HG02970 (cell line): ENCODE data around the gene LHX6.

Source experiments
- ATAC-seq: cut with Tn5 transposase; IDR thresholded peaks from one replicate; pipeline ENCODE4 v1.9.1; 2021; ENCODE audit warnings: mild to moderate bottlenecking, moderate library complexity, moderate number of reproducible peaks; ENCODE audit not compliant: unreplicated experiment, low FRiP score

Gene LHX6

DNA sequence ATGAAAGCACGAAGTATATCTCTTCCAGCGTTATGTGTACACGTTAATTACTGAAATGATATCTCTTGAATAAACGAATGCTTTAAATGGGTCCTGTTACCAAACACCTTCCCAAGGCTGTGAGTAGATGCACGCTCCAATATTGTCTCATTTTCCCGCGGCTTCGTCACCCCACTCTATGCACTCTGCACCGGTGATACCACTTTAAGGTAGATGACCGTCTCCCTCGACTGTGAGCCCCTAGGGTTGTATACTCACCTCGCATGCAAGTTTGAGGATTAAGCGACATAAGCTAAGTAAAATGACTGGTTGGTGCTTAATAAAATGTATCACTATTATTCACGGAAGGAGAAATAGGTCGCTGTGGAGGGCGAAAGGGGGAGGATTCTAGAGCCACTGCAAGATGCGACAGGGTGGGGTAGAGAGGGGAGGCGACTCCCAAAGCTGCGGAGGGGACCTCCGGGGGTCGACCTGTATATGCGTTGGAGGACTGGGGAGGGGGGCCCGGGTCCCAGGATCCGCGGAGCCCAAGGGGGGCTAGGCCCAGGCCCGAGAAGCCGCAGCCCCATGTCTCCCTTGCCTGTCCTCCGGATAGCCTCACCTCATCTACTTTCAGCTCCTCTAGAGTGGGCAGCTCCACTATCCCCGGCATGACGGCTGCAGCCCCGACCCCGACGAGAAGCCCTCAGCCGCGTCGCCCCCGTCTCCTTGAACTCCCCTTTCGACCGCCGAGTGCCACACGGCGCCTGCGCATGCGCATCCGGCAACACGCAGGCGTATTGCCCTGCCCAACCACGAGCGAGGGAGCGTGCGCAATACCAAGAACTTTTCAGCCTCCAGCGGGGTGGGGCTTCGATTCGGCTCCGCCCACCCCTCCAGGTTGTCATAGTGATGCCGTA lies 69.5 kb downstream of the LHX6 start, which contains the start of the genes MORN5 and NDUFA8:
Gene MORN5, plus strand, starts transcription at position 883 of the 899 bp plus-strand sequence. CDS start 65 bp downstream, outside the sequence.
Gene NDUFA8, minus strand, starts transcription at position 754 of the 899 bp plus-strand sequence. Its CDS starts 102 bp downstream, at position 652.
- peak; percentile 92 for ATAC-seq

DNA sequence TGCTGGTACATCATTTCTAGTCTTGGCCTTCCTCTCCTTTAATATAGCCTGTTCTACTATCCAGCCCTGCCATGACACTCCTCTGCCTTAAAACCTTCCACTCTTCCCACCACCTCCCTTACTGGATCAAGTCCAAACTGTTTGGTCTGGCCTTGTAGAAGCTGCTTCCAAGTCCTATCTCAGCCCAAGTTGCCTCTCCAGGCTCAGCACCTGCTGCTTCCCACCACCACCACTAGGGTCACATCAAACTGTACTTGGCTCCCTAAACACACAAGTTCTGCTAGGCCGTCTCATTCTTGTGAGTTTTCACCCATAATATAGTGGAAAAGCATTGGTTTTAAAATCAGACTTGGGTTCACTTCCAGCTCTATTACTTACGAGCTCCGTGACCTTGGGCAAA lies 70.6 kb downstream of the LHX6 start:
- no peak for ATAC-seq

DNA sequence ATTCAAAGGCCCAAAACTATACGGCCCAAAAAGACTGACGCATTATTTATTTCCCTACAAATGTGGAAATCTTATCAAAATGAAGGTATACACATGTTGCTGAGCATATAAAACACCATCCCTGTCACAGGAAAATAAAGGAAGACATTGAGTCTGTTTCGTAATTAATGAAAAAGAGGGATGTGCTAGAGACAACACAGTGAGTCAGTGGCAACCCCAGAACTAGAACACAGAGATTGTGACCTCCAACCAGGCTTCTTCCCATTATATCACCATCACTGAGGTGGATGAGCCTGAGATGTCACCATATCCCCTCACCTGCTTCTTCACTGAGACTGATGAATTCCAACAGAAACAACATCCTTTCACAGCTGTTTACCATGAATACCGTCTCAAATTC lies 73.0 kb downstream of the LHX6 start:
- ATAC-seq = no peak
